ENCODE results near the gene JADE1.

Gene JADE1

DNA sequence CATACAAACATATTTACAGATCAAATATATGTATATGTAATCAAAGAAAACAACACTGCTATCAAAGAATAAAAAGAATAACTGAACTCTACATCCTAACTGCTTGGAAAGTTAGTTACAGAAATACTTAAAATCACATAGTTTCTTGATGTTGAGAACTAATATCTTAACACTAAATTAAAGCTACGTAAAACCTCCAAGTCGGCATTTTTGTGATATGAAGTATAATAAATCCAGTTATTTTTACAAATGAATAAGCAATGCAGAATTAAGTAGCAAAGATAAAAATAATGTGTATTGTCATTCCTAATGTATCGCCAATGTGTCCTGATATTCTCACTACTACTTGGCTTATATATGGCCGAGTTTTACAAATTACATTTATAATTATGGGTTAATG, 68.4 kb downstream of the JADE1 start:
- no peak for DNase-seq (ENCODE audit: low spot score)

DNA sequence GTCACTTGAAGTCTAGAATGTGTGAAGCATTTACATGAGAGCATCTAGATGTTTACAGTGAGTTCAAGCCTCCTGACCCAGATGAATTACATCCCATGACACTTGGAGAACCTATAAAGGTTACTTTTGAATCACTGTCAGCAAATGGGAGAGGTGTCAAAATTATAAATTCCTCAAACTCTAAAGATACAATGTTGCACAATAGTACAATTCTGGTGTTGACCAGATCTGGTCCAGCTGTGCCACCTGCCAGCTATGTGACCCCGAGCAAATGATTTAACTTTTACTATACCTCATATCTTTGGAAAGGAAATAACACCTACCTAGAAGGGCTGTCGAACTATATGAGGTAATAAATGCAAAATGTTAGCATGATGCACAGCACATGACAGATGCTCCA, 69.8 kb downstream of the JADE1 start:
- in situ Hi-C loops (cut with MboI; ENCODE audit: low sequenced_read_pairs, unreplicated experiment) = no loop called here
- no peak for DNase-seq (ENCODE audit: low spot score)
- TF ChIP-seq, protein P1, sequence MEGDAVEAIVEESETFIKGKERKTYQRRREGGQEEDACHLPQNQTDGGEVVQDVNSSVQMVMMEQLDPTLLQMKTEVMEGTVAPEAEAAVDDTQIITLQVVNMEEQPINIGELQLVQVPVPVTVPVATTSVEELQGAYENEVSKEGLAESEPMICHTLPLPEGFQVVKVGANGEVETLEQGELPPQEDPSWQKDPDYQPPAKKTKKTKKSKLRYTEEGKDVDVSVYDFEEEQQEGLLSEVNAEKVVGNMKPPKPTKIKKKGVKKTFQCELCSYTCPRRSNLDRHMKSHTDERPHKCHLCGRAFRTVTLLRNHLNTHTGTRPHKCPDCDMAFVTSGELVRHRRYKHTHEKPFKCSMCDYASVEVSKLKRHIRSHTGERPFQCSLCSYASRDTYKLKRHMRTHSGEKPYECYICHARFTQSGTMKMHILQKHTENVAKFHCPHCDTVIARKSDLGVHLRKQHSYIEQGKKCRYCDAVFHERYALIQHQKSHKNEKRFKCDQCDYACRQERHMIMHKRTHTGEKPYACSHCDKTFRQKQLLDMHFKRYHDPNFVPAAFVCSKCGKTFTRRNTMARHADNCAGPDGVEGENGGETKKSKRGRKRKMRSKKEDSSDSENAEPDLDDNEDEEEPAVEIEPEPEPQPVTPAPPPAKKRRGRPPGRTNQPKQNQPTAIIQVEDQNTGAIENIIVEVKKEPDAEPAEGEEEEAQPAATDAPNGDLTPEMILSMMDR (IDR thresholded peaks at IDR 0.05; ENCODE audit: borderline replicate concordance, control extremely low read depth, extremely low read depth, insufficient read depth, missing control alignments) = no peak

More for the DNA sequence above, 68.4 kb downstream of the JADE1 start:
- TF ChIP-seq, protein P1 (IDR thresholded peaks at IDR 0.05; ENCODE audit: borderline replicate concordance, control extremely low read depth, extremely low read depth, insufficient read depth, missing control alignments) = no peak
- in situ Hi-C loops (cut with MboI; ENCODE audit: low sequenced_read_pairs, unreplicated experiment) = no loop called here

DNA sequence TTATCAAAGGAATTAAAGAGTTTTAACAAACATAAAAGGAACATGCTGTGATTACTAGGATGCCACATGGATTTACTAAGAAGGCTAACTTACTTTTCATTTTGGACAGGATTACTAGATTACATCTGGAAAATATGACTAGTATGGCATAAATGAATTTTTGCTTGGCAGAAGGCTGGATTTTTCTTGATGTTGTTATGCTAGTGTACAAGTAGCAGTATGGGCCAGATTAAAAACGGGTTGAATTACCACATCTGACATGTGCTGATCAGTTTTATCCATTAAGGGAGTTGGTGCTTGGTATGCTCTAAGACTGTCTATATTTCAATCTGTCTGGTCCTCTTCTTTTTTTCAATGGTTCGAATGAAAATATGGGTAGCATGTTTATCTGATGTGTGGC, 70.5 kb downstream of the JADE1 start:
- in situ Hi-C loops (cut with MboI; ENCODE audit: low sequenced_read_pairs, unreplicated experiment) = no loop called here
- TF ChIP-seq, protein P1 (IDR thresholded peaks at IDR 0.05; ENCODE audit: borderline replicate concordance, control extremely low read depth, extremely low read depth, insufficient read depth, missing control alignments) = no peak
- DNase-seq (ENCODE audit: low spot score) = no peak

DNA sequence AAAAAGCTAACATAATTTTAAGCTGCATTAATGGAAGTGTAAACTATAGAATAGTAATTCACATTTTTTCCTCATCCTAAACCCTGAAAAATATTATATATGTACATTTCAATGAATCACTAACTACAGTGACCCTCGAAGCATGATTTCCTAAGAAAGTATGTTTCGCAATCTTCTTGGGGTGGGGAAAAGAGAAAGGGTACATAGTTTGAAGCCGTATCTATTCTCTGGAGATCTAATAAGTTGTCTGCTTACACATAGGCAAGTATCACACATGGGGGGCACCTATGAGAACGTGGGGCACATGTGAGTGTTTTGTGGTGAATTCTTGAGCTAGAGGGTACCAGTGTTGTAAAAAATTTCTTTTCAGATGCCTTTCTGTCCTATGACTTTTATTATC, 71.2 kb downstream of the JADE1 start:
- TF ChIP-seq, protein P1 (IDR thresholded peaks at IDR 0.05; ENCODE audit: borderline replicate concordance, control extremely low read depth, extremely low read depth, insufficient read depth, missing control alignments) = no peak
- no peak for DNase-seq (ENCODE audit: low spot score)
- in situ Hi-C loops (cut with MboI; ENCODE audit: low sequenced_read_pairs, unreplicated experiment) = no loop called here

DNA sequence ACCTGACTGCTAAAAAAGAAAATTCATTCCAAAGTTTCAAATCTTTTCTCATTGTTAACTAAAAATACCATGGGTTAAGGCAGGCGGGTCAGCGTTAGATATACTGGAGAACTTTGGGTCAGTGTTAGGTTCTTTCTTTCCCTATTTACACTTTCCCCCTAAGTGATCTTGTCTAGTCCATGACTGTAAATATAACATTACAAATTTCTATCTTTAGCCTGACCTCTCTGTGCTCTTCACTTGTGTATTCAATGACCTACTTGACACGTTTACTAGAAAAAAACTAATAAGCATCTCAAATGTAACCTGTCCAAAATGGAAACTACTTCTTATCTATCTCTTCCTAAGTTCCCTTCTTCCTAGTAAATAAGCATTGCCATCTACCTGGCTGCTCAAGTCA, 95.3 kb downstream of the JADE1 start:
- TF ChIP-seq, protein P1 (IDR thresholded peaks at IDR 0.05; ENCODE audit: borderline replicate concordance, control extremely low read depth, extremely low read depth, insufficient read depth, missing control alignments) = no peak
- in situ Hi-C loops (cut with MboI; ENCODE audit: low sequenced_read_pairs, unreplicated experiment) = no loop called here
- no peak for DNase-seq (ENCODE audit: low spot score)

DNA sequence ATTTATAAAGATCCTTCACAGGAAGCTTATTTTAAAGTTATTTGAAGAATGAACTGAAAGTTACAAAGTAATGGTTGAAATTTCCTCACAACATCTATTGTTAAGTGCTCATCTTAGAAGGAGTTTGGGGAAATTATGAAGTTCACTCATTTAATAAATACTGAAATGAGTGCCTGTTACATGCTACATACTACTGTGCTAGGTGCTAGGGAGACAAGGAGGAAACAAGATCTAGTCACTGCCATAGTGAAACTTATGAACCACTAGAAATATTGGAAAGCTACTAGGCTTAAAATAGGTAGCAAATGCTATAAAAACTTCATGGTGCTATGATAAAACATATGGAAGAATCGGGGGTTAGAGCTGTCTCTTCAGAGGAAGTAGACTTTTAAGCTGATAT, 97.1 kb downstream of the JADE1 start:
- no peak for DNase-seq (ENCODE audit: low spot score)
- TF ChIP-seq, protein P1 (IDR thresholded peaks at IDR 0.05; ENCODE audit: borderline replicate concordance, control extremely low read depth, extremely low read depth, insufficient read depth, missing control alignments) = no peak
- in situ Hi-C loops (cut with MboI; ENCODE audit: low sequenced_read_pairs, unreplicated experiment) = no loop called here

DNA sequence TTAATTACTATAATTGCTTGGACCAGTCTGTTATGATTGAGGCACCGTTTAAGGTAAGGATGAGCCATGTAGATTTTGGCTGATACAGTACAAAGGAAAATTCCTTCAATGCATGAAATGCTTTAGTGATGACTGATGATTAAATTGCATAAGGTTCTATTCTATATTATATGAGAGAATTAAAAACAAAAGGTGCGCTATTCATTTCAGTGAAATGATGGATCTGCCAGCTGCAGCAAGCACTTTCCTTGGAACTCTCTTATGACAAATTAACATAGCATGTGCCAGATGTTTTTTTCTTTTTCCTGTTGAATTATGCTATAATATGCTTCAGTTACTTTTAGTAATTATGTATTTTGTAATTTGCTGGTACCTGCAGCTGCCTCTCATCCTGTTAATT, 98.5 kb downstream of the JADE1 start:
- no peak for DNase-seq (ENCODE audit: low spot score)
- TF ChIP-seq, protein P1 (IDR thresholded peaks at IDR 0.05; ENCODE audit: borderline replicate concordance, control extremely low read depth, extremely low read depth, insufficient read depth, missing control alignments) = no peak
- in situ Hi-C loops (cut with MboI; ENCODE audit: low sequenced_read_pairs, unreplicated experiment) = no loop called here
